Coronary artery (tissue), 2 donors: ENCODE data around the gene KBTBD12.
A peak's percentile ranks its signal among the peaks of the same experiment; 100 is the strongest.

ENCODE experiments used
- DNase-seq: peaks from one replicate; pipeline ENCODE4 v3.0.0-alpha.2; 2017; ENCODE audit warnings: low spot score
- H3K27ac ChIP-seq, 2 donors: fragments of 200-600 bp; sonication (generic); one replicate each; pipeline ENCODE4 v1.5.1; 2016 to 2019
- H3K4me3 ChIP-seq: fragments of 200-600 bp; sonication (generic); 2 replicates; pipeline ENCODE4 v1.5.1; 2016; ENCODE audit warnings: mild to moderate bottlenecking, moderate library complexity
- TF ChIP-seq, protein P1 (sequence below): fragments of 200-600 bp; sonication (generic); IDR thresholded peaks from one replicate; pipeline ENCODE4 v1.5.1; 2019; ENCODE audit warnings: antibody characterized with exemption

KBTBD12 gene

DNA sequence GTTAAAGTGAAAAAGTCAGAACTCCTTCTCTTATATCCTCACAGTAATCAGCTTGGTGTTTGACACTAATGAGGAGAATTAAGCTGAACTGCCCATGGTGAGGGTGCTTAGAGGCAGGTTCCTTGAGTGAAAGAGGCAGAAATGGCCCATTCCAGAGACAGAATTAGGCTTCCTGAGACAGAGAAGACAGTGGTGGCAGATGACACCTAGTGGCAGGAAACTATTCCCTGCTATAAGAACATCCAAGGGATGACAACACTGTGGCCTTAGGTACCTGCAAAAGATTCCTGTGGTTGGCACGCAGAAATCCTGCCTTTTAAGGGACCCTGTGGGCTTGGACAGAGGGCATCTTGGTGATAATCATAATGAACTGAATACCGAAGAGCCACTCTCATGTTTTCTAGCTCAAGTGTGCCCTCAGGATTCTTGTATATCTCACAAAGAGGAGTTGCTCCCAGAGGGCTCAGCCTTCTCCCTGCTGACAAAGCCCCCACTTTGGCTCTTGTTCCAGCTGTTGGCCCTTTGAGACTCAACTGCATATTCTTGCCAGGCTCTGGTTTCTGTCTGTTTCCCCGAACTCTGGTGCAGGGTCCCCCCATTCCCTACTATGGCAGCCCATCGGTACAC is 56.0 kb downstream of the KBTBD12 start:
- Histone ChIP-seq H3K27ac (no peak overlapping the region), H3K4me3 (no peak overlapping the region)
- no peak for DNase-seq
- TF ChIP-seq, protein P1, sequence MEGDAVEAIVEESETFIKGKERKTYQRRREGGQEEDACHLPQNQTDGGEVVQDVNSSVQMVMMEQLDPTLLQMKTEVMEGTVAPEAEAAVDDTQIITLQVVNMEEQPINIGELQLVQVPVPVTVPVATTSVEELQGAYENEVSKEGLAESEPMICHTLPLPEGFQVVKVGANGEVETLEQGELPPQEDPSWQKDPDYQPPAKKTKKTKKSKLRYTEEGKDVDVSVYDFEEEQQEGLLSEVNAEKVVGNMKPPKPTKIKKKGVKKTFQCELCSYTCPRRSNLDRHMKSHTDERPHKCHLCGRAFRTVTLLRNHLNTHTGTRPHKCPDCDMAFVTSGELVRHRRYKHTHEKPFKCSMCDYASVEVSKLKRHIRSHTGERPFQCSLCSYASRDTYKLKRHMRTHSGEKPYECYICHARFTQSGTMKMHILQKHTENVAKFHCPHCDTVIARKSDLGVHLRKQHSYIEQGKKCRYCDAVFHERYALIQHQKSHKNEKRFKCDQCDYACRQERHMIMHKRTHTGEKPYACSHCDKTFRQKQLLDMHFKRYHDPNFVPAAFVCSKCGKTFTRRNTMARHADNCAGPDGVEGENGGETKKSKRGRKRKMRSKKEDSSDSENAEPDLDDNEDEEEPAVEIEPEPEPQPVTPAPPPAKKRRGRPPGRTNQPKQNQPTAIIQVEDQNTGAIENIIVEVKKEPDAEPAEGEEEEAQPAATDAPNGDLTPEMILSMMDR = peak; percentile 36

DNA sequence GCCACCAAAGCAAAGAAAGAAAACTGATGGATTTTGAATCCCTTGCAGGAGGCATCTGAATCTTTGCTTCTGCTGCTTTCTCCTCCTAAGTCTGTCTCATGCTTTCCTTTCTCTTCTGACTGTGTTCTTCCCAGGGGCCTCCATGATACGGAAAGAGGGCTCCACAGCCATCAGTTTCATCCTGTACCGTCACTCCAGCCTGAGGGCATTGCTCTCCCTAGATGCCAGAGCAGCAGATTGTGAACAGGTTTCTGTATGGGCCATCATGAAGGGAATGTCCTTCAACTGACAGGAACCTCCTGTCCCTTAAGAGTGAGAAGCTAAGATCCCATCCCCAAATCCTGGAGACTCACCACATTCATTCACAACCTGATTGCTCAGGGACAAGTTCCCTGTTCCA is 59.2 kb downstream of the KBTBD12 start:
- TF ChIP-seq, protein P1 = no peak
- no peak overlapping the region for H3K27ac ChIP-seq
- DNase-seq = no peak
- H3K4me3 ChIP-seq = no peak overlapping the region

DNA sequence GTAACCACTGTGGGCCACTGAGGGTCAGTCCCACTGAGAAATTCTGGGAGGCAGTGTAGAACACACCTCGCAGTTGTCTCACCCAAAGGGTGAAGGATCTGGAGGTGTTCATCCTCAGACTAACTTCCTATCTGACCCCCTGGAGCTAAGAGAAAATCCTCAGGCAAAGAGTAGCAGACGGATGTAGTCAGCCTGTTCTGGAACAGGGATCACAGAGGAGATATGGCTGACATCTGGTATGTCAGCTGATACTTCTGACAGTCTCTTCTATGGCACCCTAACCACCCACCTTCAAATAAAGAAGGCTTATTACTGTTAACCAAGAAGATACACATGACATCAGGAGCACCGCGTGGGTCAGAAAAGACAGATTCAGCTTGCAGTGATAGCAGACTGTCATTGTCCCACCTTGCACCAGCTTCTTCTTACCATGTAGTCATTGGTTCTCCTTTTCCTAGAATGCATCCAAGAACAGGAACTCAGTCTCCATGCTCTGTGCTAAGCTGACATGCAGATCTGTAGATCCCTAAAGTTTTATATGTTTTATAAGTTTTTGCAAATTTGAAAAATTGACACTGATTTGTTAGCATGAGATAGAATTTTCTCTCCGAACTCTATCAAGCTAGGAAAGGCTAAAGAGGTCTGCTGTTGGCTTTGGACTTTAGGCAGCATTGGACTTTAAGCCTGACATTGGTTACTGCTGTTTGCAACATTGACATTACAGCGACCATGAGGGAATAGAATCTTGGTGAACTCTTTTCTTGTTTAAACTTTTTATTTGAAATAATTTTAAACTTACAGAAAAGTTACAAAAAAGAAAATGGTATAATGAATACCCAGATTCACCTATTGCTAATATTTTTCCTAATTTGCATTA is 60.4 kb downstream of the KBTBD12 start:
- Histone ChIP-seq H3K27ac (no peak overlapping the region), H3K4me3 (no peak overlapping the region)
- TF ChIP-seq, protein P1 = no peak
- DNase-seq = no peak

DNA sequence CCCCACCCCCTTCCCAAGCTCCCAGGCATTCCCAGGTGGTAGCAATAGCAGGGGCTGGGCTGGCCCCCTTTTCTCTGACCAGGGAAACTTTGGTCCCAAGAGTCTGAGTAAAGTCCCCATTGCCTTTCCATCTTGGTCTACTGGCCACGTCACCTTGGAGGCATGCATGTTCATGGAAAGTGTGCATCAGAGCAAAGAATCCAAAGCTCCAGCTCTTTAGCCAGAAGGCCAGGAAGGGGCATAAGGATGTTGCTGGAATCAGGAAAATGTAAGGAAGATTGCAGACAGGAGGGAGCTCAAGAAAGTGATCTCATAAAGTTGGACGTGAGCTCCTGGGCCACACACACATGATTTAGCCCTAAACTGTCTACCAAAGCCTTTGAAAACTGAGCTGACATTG is 63.6 kb downstream of the KBTBD12 start:
- no peak overlapping the region for H3K27ac ChIP-seq
- H3K4me3 ChIP-seq = no peak overlapping the region
- DNase-seq = no peak
- TF ChIP-seq, protein P1 = no peak

DNA sequence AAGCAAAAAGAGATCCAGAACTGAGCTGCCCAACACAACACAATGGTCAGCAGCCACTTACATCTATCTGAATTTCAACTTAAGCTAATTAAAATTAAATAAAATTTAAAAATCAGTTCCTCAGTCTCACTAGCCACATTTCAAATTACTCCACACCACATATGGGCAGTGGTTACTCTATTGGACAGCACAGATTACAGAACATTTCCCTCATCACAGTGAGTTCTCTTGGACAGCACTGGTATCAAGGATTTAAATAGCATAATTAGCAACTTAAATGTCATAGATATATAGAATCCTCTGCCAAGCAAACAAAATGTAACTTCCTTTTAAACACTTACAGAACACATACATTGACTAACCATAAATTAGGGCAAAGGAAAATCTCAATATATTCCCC is 64.4 kb downstream of the KBTBD12 start:
- TF ChIP-seq, protein P1 = no peak
- H3K27ac ChIP-seq = no peak overlapping the region
- H3K4me3 ChIP-seq = no peak overlapping the region
- DNase-seq = no peak

DNA sequence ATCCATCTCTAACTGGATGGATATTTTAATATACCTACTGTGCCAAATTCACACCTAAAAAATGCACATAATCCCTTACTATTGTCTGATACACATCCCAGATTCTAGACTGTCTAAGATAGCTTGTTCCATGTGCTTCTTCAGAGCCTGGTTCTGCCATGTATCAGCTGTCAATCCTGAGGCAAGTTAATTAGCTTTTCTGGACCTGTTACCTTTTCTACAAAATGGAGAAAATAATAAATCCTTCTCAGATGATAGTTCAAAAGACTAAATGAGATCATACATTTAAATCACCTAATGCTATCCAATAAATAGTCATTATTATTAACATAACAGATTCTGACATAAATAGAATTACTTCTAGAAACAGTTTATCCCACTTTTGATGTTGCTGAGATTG is 66.1 kb downstream of the KBTBD12 start:
- H3K27ac ChIP-seq = no peak overlapping the region
- H3K4me3 ChIP-seq = no peak overlapping the region
- no peak for DNase-seq
- TF ChIP-seq, protein P1 = no peak

DNA sequence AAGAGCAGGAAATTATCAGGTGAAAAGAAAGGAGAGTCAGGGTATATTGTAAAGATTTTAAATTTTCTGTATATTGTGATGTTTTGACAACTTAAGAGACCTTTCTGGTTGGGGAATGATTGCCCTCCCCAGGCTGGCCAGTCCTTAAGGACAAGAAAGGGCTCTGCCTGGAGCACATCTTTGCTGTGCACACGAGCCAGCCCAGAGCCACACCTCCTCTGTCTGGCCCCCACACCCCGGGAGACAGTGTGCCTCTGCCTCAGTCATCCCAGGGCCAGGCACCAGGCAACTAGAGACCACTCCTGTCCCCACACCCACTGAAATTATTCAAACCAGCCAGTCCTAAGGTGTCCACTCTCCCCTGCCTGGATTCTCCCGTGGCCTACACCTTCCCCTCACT is 67.1 kb downstream of the KBTBD12 start:
- Histone ChIP-seq H3K27ac (no peak overlapping the region), H3K4me3 (no peak overlapping the region)
- no peak for DNase-seq
- TF ChIP-seq, protein P1 = no peak
